H9 (cell line): ENCODE data around the gene TENM3. TPM values are rescaled to one million over a fixed set of nuclear protein-coding genes. Genes with fewer than 3 reads are reported as not detected.

Experiments
- DNase-seq: peaks from one replicate; pipeline ENCODE4 v3.0.0-alpha.2; 2017
- H2AFZ ChIP-seq: one replicate; pipeline ENCODE4 v1.6.1; 2013; ENCODE audit warnings: mild to moderate bottlenecking, low read length, control low read depth, moderate library complexity
- H2AK5ac ChIP-seq: 2 replicates; pipeline ENCODE4 v1.6.1; 2013; ENCODE audit warnings: low read length, control low read depth, mixed read lengths; ENCODE audit not compliant: insufficient read length
- H2BK120ac ChIP-seq: one replicate; pipeline ENCODE4 v1.6.1; 2013; ENCODE audit warnings: low read depth, mild to moderate bottlenecking, low read length, control low read depth, inconsistent platforms; ENCODE audit not compliant: poor library complexity, severe bottlenecking
- H2BK12ac ChIP-seq: 2 replicates; pipeline ENCODE4 v1.6.1; 2013; ENCODE audit warnings: low read length, control low read depth, mixed read lengths, low read depth; ENCODE audit not compliant: insufficient read length
- H2BK15ac ChIP-seq: 2 replicates; pipeline ENCODE4 v1.6.1; 2013; ENCODE audit warnings: low read depth, low read length, control low read depth
- H2BK20ac ChIP-seq: one replicate; pipeline ENCODE4 v1.6.1; 2013; ENCODE audit warnings: low read depth, mild to moderate bottlenecking, low read length, control low read depth, inconsistent platforms; ENCODE audit not compliant: poor library complexity, severe bottlenecking
- H2BK5ac ChIP-seq: 2 replicates; pipeline ENCODE4 v1.6.1; 2013; ENCODE audit warnings: low read length, control low read depth, mixed read lengths; ENCODE audit not compliant: insufficient read length
- H3K14ac ChIP-seq: 2 replicates; pipeline ENCODE4 v1.6.1; 2013; ENCODE audit warnings: low read length, control low read depth; ENCODE audit not compliant: insufficient read depth
- H3K18ac ChIP-seq: 2 replicates; pipeline ENCODE4 v1.6.1; 2013; ENCODE audit warnings: low read depth, mild to moderate bottlenecking, mixed read lengths, low read length, control low read depth; ENCODE audit not compliant: insufficient read length
- H3K23ac ChIP-seq: 2 replicates; pipeline ENCODE4 v1.6.1; 2013; ENCODE audit warnings: low read length, control low read depth, mixed read lengths, low read depth; ENCODE audit not compliant: insufficient read length
- H3K23me2 ChIP-seq: 2 replicates; pipeline ENCODE4 v1.6.1; 2013; ENCODE audit warnings: low read depth, mild to moderate bottlenecking, mixed read lengths, low read length, control low read depth; ENCODE audit not compliant: insufficient read length, poor library complexity, severe bottlenecking
- H3K27ac ChIP-seq: 2 replicates; pipeline ENCODE4 v1.5.1; 2013; ENCODE audit warnings: low read length, control low read depth, mixed read lengths, low read depth; ENCODE audit not compliant: insufficient read length
- H3K27me3 ChIP-seq: 2 replicates; pipeline ENCODE4 v1.6.1; 2013; ENCODE audit warnings: low read length, control low read depth, inconsistent platforms; ENCODE audit not compliant: insufficient read depth
- H3K4ac ChIP-seq: 2 replicates; pipeline ENCODE4 v1.6.1; 2013; ENCODE audit warnings: low read depth, mild to moderate bottlenecking, control low read depth, inconsistent platforms, low read length, moderate library complexity
- H3K4me1 ChIP-seq: 2 replicates; pipeline ENCODE4 v1.6.1; 2013; ENCODE audit warnings: low read length, control low read depth, inconsistent platforms; ENCODE audit not compliant: insufficient read depth
- H3K4me2 ChIP-seq: 2 replicates; pipeline ENCODE4 v1.6.1; 2013; ENCODE audit warnings: low read length, control low read depth, mixed read lengths; ENCODE audit not compliant: insufficient read length, insufficient read depth
- H3K56ac ChIP-seq: 2 replicates; pipeline ENCODE4 v1.6.1; 2013; ENCODE audit warnings: low read depth, mild to moderate bottlenecking, mixed read lengths, low read length, control low read depth; ENCODE audit not compliant: insufficient read length
- H3K79me1 ChIP-seq: 2 replicates; pipeline ENCODE4 v1.6.1; 2013; ENCODE audit warnings: low read depth, mild to moderate bottlenecking, moderate library complexity, low read length, control low read depth, inconsistent platforms; ENCODE audit not compliant: insufficient read depth, poor library complexity, severe bottlenecking
- H3K79me2 ChIP-seq: 2 replicates; pipeline ENCODE4 v1.6.1; 2013; ENCODE audit warnings: low read length, control low read depth, inconsistent platforms; ENCODE audit not compliant: insufficient read depth
- H3K9ac ChIP-seq: 2 replicates; pipeline ENCODE4 v1.6.1; 2013; ENCODE audit warnings: low read length, control low read depth, mixed read lengths; ENCODE audit not compliant: insufficient read length; ENCODE audit errors: extremely low read depth
- H3K9me3 ChIP-seq: one replicate; pipeline ENCODE4 v1.6.1; 2013; ENCODE audit warnings: low read depth, low read length, inconsistent platforms; ENCODE audit not compliant: control insufficient read depth
- H3T11ph ChIP-seq: one replicate; pipeline ENCODE4 v1.6.1; 2013; ENCODE audit warnings: mild to moderate bottlenecking, low read length, control low read depth, inconsistent platforms
- H4K20me1 ChIP-seq: one replicate; pipeline ENCODE4 v1.6.1; 2013; ENCODE audit not compliant: control insufficient read depth, insufficient read length, insufficient read depth
- H4K5ac ChIP-seq: 2 replicates; pipeline ENCODE4 v1.6.1; 2013; ENCODE audit warnings: low read depth, mild to moderate bottlenecking, mixed read lengths, low read length, control low read depth; ENCODE audit not compliant: insufficient read length
- H4K8ac ChIP-seq: replicated peaks from 2 replicates; pipeline ENCODE4 v1.6.1; 2013; ENCODE audit warnings: low read length, control low read depth, mixed read lengths, low read depth; ENCODE audit not compliant: insufficient read length
- H4K91ac ChIP-seq: 2 replicates; pipeline ENCODE4 v1.6.1; 2013; ENCODE audit warnings: low read depth, mild to moderate bottlenecking, moderate library complexity, mixed read lengths, low read length, control low read depth; ENCODE audit not compliant: insufficient read length
- H3K27ac Mint-ChIP-seq, 3 experiments: 2 replicates in 2 of 3; 3 replicates in 1 of 3; pipeline ENCODE4 v1.8.0; 2020 to 2021; ENCODE audit warnings: mixed read lengths in 3 of 3, mild to moderate bottlenecking in 1 of 3, moderate library complexity in 1 of 3
- H3K27me3 Mint-ChIP-seq: 2 replicates; pipeline ENCODE4 v1.8.0; 2021; ENCODE audit warnings: low read depth, mild to moderate bottlenecking, moderate library complexity, mixed read lengths
- H3K36me3 Mint-ChIP-seq, 3 experiments: 2 replicates in 2 of 3; 3 replicates in 1 of 3; pipeline ENCODE4 v1.8.0; 2020 to 2021; ENCODE audit warnings: low read depth in 3 of 3, mixed read lengths in 3 of 3; ENCODE audit not compliant: insufficient read depth in 1 of 3
- H3K4me1 Mint-ChIP-seq, 2 experiments: 2 replicates each; pipeline ENCODE4 v1.8.0; 2020; ENCODE audit warnings: mixed read lengths in 2 of 2
- H3K4me3 Mint-ChIP-seq, 2 experiments: 2 replicates in 1 of 2; 3 replicates in 1 of 2; pipeline ENCODE4 v1.8.0; 2020 to 2021; ENCODE audit warnings: mild to moderate bottlenecking in 2 of 2, mixed read lengths in 2 of 2, moderate library complexity in 1 of 2
- H3K9me3 Mint-ChIP-seq, 2 experiments: 2 replicates in 1 of 2; 3 replicates in 1 of 2; pipeline ENCODE4 v1.8.0; 2020; ENCODE audit warnings: mild to moderate bottlenecking in 2 of 2, mixed read lengths in 2 of 2, moderate library complexity in 1 of 2
- CTCF ChIP-seq: fragments of 200-600 bp; sonication (generic); conservative IDR thresholded peaks from 3 replicates; pipeline ENCODE4 v1.8.0; 2021; ENCODE audit warnings: antibody characterized with exemption, mild to moderate bottlenecking
- WGBS: extraction: QIAGEN DNeasy Blood & Tissue Kit; methylation state at CpG from one replicate; pipeline ENCODE4 v1.1.7; 2013; ENCODE audit warnings: missing lambda C conversion rate, low lambda C conversion rate, mixed read lengths; ENCODE audit not compliant: insufficient read length; ENCODE audit errors: extremely low coverage; 5-methylcytosine and 5-hydroxymethylcytosine counted together
- total RNA-seq: library from RNA; stranded (reverse); gene quantifications from 2 replicates; pipeline ENCODE4 v1.2.1, GENCODE V29; 2021

TENM3 gene
- total RNA-seq, 1 experiment from 2014 or later: 49.6 TPM

DNA sequence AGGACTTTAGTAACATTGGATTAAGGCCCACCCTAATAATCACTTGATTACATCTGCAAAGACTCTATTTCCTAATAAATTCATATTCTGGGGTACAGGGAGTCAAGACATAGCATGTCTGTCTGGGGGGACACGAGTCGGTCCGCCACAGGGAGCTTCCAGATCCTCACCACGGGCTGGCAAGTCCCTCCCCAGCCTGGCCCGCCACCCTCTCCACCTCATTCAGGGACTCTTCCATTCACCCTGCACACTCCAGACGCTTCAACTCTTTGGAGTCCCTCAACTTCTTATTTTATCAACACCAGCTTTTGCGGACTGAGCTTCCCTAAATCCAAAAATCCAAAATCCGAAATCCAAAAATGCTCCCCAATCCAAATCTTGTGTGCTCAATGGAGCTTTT, 602.8 kb downstream of the TENM3 start:
- H3K23me2 ChIP-seq: no peaks in the 10 kb centered on the region
- no peak for TF ChIP-seq CTCF
- H2BK12ac ChIP-seq: no peak overlapping the region
- H3K18ac ChIP-seq: no peak overlapping the region
- H2BK5ac ChIP-seq: no peak overlapping the region
- H3K27ac Mint-ChIP-seq: no peak overlapping the region
- H4K5ac ChIP-seq: no peak overlapping the region
- H3K4me1 Mint-ChIP-seq: peaks cover 20 to 23% of the 10 kb centered on the region in 2 experiments
- H4K20me1 ChIP-seq: no peaks in the 10 kb centered on the region
- no peak overlapping the region for H2AFZ ChIP-seq
- H3K27me3 ChIP-seq: no peaks in the 10 kb centered on the region
- no peak overlapping the region for H2BK20ac ChIP-seq
- H3T11ph ChIP-seq: no peak overlapping the region
- H3K23ac ChIP-seq: no peak overlapping the region
- no peak overlapping the region for H3K9ac ChIP-seq
- no peak overlapping the region for H2AK5ac ChIP-seq
- H3K14ac ChIP-seq: no peak overlapping the region
- H3K36me3 Mint-ChIP-seq: 0 out of 7 replicates have a peak, but pooled peaks cover 0 to 3% (median 0%) of the 10 kb centered on the region in 3 experiments
- WGBS: no CpG with 5 or more reads among the region's 8 CpGs
- H3K4me3 Mint-ChIP-seq: no peak overlapping the region
- peaks cover under 1 to 2% of the 10 kb centered on the region in 2 experiments; a peak in 1 of 5 replicates for H3K9me3 Mint-ChIP-seq
- no peak overlapping the region for H3K56ac ChIP-seq
- no peaks in the 10 kb centered on the region for H3K79me2 ChIP-seq
- no peaks in the 10 kb centered on the region for H3K4me1 ChIP-seq
- no peak overlapping the region for H3K27ac ChIP-seq
- no peaks in the 10 kb centered on the region for H3K79me1 ChIP-seq
- no peak overlapping the region for H2BK120ac ChIP-seq
- H4K8ac ChIP-seq: no peak overlapping the region
- no peak overlapping the region for H2BK15ac ChIP-seq
- no peak for DNase-seq
- H3K9me3 ChIP-seq: no peaks in the 10 kb centered on the region
- peaks cover 2% of the 10 kb centered on the region for H3K27me3 Mint-ChIP-seq
- H4K91ac ChIP-seq: no peak overlapping the region
- H3K4ac ChIP-seq: no peak overlapping the region
- H3K4me2 ChIP-seq: no peak overlapping the region
